GM21825 (cell line): ENCODE measurements around the gene PON2.
"Not testable (repeated sequence)": the region's sequence is repeated elsewhere in the genome, so short reads cannot be mapped to it uniquely, and the experiment has no call there.

ENCODE experiments used
- ATAC-seq: cut with Tn5 transposase; IDR thresholded peaks from one replicate; pipeline ENCODE4 v1.9.1; 2021; ENCODE audit warnings: mild to moderate bottlenecking, moderate library complexity; ENCODE audit not compliant: unreplicated experiment

The PON2 gene

DNA sequence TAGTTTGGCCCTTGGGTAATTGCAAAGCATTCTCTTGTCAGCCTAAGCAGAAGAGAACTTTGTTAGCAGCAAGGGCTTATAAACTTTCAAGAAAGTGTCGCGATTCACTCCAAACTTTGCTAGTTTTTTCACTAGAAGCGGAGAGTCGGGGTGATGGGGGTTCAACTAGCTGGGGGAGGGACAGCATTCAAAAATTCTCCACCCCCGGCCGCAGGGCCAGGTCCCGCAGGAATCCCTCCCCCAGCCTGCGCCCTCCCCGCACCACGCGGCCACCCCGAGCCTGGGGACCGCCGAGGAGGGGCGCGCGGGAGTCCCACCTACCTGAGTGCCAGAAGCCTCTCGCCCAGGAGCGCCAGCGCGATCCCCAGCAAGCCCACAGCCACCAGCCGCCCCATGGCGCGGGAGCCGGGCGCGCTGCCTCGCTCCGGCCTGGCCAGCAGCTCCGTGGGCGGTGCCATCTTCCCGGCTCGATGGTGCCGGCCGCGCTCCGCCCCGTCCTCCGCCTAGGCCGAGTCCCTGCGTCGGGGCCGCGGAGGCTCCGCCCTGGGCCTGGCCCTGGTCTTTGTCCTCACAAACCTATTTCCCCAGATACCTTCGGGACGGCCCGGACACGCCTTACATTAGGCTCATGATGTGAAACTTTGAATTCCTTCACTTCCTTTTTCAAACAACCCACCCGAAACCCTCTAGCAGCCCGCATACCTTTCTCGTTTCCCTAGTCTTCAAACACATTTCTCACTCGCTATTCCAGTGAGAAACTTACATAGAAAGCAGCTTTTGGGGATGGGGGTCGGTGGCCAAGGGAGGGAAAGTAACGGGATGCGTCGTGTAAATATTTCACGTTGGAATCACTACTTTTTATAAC, at the start of gene PON2:
TSS of gene PON2 (minus strand) at position 472 of the 865 bp plus-strand sequence. CDS start at position 395, 77 bp downstream.
- peak; percentile 96 for ATAC-seq

GRCh38 chr7:95482424-95482823, 47.6 kb upstream of the PON2 start:
- no peak for ATAC-seq

DNA sequence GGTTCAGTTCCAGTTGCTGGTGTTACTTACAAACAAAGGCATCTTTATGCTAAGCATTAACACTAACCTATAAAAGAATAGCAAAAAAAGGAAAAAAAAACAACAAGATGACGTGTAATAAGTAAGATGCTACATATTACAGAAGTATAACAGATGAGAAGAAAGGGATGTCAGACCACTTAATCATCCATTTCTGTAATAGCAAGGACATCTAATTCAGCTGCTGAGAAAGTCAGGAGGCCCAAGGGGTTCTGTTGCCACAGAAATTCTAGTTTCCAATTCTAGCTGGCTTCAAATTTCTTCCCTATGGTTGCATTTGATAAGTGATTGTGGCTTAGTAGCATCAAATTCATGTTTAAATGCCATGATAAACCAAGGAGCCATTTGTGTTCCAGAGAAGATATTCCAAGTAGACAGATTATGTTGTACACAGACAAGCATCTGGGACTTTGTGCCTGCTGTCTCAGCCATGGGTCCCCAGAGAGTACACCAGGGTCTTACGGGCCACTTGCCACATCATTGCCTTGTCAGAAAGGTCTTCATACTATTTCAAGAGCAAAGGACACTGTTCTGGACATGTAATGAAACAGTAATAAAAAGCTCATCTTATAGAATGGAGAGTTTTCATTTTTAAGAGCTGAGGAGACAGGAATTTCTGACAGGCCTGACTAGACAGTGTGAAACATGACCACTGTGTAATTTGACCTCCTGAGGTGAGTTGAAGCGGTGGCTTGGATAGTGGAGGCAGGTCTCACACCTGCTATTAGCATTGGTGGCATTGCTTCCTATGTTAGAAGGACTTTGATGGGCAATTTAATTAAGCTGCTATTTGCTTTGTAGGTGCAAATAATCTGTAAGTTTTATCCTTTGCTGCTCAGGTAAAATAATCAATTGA, 46.7 kb upstream of the PON2 start:
- ATAC-seq, result no peak

DNA sequence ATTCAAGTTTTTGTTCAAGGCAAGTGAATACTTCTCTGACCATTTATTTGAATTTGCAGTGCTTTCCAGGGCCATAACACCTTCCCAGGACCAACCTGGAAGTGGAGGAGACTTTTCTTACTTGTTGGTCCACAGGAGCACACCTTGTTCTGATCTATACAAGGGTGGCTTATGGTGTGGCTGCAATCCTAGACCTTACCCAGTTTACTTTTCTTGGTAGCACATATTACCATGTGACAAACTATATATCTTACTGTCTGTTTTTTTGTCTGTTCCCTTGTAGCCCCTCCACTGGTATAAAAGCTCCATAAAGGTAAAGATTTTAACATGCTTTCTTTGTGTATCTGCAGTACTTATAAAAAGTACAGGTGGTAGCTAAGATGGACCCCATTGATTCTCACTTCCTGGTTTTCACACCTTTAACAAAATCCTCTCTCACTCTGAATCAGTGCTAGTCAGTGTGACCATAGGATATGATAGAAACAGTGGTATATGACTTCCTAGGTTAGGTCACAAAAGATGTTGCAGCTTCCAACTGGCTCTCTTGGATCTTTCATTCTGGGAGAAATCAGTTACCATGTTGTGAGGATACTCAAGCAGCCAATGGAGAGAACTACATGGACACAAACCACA, 45.3 kb upstream of the PON2 start:
- ATAC-seq, result peak; percentile 50

DNA sequence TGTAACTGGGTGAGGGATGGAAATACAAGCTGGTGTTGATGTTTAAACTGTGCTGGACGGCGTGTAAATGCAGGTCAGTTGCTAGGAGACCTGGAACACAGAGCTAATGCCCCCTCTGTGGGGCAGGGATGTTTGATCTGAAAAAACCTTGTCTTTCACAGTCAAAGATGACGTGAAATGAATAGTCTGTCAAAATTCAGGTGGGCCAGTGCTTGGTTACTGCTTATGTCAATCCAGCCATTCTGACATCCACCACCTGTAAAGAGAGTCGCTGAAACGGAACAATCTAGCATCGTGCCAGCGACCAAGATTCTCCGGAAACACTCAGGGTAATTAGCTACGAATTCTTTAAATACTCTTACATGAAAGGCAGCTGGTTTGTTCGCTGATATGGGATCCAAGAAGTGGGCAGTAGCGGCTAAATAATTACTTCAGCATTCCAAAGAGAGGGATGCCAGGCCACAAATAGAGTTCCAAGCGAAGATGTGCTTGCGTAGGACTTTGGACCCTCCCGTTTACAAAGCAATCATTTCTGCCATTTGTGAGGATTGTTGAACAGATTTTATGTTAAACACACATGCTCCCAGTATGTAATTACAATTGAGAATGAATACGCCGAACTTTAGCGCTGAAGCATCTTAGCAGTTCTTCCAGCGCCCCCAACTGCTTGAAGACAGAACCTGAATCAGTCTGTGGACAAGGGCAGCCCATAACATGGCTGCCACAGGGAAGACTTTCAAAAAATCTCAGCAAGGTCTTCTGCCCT, 43.6 kb upstream of the PON2 start:
- ATAC-seq, result no peak

GRCh38 chr7:95476904-95477594, 42.2 kb upstream of the PON2 start:
- ATAC-seq, result peak; percentile 57

GRCh38 chr7:95476072-95476847, 41.4 kb upstream of the PON2 start:
- ATAC-seq, result no peak

DNA sequence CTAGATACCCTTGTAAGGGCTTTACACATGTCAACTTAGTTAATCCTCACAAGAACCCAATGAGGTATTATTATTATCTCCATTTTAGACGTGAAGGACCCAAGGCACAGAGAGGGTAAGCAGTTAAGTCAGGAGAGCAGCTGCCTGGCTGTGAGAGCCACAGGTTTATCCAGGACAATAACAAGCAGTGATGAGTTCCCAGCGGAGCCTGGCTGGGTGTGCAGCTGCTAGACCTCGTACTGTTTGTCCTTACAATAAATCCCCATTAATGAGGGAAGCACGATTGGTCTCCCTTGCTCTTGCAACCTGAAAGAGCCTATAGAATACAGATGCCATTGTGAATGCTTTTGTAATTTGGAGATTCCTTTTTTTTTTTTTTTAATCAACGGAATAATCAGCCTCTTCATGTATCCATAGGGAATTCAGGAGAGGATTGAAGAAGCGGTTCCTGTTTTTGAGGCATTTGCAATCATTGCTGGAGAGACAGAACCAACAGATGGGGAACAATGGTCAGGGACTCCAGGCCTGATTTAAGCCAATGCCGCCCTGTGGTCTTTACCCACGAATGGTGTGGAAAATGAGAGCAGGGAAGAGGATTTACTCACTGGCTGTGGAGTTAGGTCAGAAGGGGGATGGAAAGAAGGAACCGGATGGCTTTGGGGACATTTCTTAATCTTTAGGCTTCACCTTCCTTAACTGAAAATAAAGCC, 38.6 kb upstream of the PON2 start:
- ATAC-seq, result no peak

DNA sequence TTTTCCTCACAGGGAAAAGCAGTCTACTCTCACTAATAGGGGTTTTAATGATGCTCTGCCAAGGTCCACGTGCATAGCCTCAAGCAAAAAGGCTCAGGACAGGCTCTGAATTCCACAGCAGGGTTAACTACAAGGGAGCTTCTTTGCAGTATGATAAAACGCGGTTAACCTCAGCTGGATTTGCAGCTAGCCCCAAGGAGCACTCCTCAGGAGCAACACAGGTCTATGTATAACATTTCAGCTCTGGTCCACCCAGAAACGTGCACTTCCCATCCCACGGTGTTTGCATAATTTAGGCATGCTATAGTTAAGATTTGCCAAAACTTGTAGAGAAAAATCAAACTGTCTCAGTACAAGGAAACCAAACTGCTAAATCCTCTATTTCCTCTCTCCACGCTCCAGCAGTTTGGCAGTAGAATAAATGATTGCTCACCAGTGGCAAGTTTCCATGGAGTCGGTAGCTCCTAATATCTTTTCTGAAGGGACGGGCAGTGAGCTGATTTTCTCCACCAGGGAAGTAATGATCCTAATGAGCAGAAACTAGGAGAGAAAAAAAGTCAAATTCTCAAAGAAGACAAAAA, 37.8 kb upstream of the PON2 start:
- ATAC-seq, result no peak

- ATAC-seq, result no peak
Observed at GRCh38 chr7:95471071-95471470, 36.2 kb upstream of the PON2 start.

DNA sequence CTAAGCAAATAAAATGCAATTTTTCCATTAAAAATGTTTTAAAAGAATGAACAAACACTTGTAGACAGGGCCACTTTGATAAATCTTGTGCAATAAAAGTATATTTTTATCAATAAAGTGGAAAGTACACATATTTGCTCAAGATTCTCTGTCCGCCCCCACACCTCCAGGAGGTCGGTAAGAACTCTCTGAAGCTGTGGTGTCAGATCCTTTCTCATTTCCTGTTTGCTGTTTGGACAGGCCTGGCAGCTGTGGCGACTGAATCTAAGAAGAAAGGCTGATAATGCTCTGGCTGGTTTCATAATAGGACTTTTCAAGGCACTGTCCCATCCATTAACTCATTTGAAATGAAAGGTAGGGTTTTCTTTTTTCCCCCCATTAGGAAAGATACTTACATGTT, 35.6 kb upstream of the PON2 start:
- ATAC-seq, result peak; percentile 96

- no peak for ATAC-seq
Observed at GRCh38 chr7:95469848-95470247, 35.0 kb upstream of the PON2 start.

DNA sequence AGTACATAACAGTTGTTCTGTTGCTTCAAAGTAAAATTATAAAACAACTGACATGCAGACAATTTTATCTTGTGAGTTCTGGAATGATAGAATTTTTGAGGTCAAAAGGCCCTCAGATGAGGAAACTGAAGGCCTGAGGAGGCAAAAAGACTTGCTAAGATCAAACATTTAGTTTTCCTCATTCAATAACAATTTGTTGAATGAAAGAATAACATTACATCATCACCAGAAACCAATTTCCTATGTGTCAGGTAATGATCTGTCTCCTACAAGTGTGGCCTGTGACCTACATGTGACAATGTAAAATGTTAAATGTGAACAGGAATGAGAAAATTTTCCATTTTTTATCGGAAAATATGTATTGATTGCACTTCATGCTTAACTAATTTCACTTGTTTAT, 34.4 kb upstream of the PON2 start:
- no peak for ATAC-seq

DNA sequence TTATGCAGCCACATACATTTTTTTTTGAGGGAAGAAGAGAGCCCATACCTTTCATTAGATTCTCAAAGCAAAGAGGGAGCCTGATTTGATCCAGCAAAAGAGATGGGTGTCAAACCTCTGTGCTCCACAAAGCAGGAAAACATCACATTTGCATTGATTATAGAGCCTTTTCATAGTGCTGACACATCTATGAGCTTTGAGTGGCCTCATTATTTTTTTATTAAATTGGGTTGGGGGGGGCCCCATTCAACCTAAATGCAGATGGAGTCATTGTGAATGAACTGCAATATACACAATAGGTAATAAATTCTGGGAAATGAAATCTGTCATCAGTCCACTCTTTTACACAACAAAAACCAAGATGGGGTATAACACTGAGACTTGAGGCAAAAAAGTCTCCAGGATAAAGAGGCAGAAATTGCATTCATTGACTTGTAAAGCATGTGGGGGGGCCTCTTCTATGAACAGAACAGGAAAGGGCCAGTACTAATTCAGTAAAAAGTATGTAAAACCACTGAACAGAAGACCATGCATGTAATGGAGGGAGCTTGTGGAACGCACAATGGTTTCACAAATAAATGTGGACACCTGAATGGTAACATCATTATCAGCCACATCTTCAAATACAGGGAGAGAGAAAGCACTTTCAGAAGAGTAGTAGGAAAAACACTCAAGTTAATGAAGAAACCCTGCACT, 33.2 kb upstream of the PON2 start:
- no peak for ATAC-seq

DNA sequence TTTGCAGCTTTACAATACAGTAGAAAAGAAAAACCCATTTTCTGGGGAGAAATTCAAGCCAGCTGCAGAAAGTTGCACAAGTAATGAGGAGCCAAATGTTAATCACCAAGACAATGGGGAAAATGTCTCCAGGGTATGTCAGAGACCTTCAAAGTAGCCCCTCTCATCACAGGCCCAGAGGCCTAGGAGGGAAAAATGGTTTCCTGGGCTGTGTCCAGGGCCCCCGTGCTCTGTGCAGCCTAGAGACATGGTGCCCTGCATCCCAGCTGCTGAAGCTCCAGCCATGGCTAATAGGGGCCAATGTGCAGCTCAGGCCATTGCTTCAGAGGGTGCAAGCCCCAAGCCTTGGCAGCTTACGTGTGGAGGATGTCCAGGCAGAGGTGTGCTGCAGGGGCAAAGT, 25.8 kb upstream of the PON2 start:
- ATAC-seq, result not testable (repeated sequence)

DNA sequence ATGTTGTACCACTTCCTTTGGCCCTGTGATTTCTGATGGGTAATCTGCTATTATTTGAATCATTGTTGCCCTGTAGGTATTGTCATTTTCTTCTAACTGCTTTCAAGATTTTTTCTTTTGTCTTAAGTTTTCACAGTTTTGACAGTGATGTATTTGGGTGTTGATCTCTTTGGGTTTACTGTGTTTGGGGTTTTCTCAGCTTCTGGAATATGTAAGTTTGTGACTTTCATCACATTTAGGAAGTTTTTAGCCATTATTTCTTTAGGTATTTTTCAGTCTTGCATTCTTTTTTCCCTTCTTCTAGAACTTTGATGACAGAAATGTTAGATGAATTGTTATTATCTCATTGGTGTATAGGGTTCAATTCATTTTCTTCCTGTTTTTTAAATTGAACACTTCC, 23.1 kb upstream of the PON2 start:
- ATAC-seq, result no peak

GRCh38 chr7:95454438-95455045, 19.7 kb upstream of the PON2 start:
- no peak for ATAC-seq
